MCF 10A (cell line): ENCODE results near the gene RTP3. TPM values are rescaled to one million over a fixed set of nuclear protein-coding genes. Genes with fewer than 3 reads are reported as not detected.

Source experiments
- Bru-seq: library from RNA; stranded (reverse); fragments of 400-500 nt; gene quantifications from one replicate; lab custom pipeline; 2021; lab: Mats Ljungman, UMichigan
- BruChase-seq, 2 experiments: library from RNA; stranded (reverse); fragments of 400-500 nt; gene quantifications; one replicate each; lab custom pipeline; 2021; lab: Mats Ljungman, UMichigan
- BruUV-seq: library from RNA; stranded (reverse); fragments of 400-500 nt; replicated peaks from 2 replicates; lab custom pipeline; 2021; lab: Mats Ljungman, UMichigan
- CTCF ChIA-PET: fragments of 300-600 bp; sonication (Branson Sonifier 250); formaldehyde crosslinking; extraction: SDS; loops from one replicate; lab custom pipeline; 2021; ENCODE audit warnings: antibody characterized with exemption, inconsistent platforms; lab: Yijun Ruan, JAX
- POLR2A ChIA-PET: fragments of 300-600, 350-650 bp; sonication (Branson Sonifier 250); formaldehyde crosslinking; extraction: SDS; loops from one replicate; lab custom pipeline; 2020; ENCODE audit warnings: antibody characterized with exemption, inconsistent platforms; lab: Yijun Ruan, JAX
- DNase-seq: peaks from one replicate; pipeline ENCODE4 v3.0.0-alpha.2; 2018; ENCODE audit not compliant: unreplicated experiment
- H3K27ac Mint-ChIP-seq: one replicate; pipeline ENCODE4 v1.8.0; 2022; ENCODE audit warnings: mild to moderate bottlenecking, low read depth, mixed read lengths; ENCODE audit not compliant: unreplicated experiment
- H3K27me3 Mint-ChIP-seq: one replicate; pipeline ENCODE4 v1.8.0; 2022; ENCODE audit warnings: mixed read lengths; ENCODE audit not compliant: insufficient read depth, unreplicated experiment
- H3K36me3 Mint-ChIP-seq: one replicate; pipeline ENCODE4 v1.8.0; 2022; ENCODE audit warnings: mild to moderate bottlenecking, moderate library complexity, mixed read lengths; ENCODE audit not compliant: insufficient read depth, unreplicated experiment
- H3K4me1 Mint-ChIP-seq: one replicate; pipeline ENCODE4 v1.8.0; 2022; ENCODE audit warnings: mixed read lengths; ENCODE audit not compliant: insufficient read depth, unreplicated experiment
- H3K4me3 Mint-ChIP-seq: one replicate; pipeline ENCODE4 v1.8.0; 2022; ENCODE audit warnings: mild to moderate bottlenecking, moderate library complexity, mixed read lengths; ENCODE audit not compliant: unreplicated experiment
- H3K9me3 Mint-ChIP-seq: one replicate; pipeline ENCODE4 v1.8.0; 2022; ENCODE audit warnings: mixed read lengths; ENCODE audit not compliant: unreplicated experiment
- CTCF ChIP-seq: fragments of 200-600 bp; IDR thresholded peaks from one replicate; pipeline ENCODE4 v1.8.0; 2022; ENCODE audit warnings: antibody characterized with exemption, mild to moderate bottlenecking; ENCODE audit not compliant: unreplicated experiment
- intact Hi-C: fragments of 100-400 bp; cut with micrococcal nuclease; formaldehyde crosslinking; loops from 2 replicates; pipeline ENCODE4 v1.14.1; 2022
- long read RNA-seq: library from polyadenylated mRNA; stranded (forward); transcript quantifications from one replicate; pipeline ENCODE4 v2.0.0, GENCODE V29; 2022
- total RNA-seq: library from RNA; stranded (reverse); gene quantifications from 2 replicates; pipeline ENCODE4 v1.2.3, GENCODE V29; 2022

Gene RTP3
- total RNA-seq (not detected in 2 replicates), Bru-seq, nascent RNA (not detected), BruChase-seq, experiment 1, labeled RNA remaining after a 6-hour chase (not detected), BruChase-seq, experiment 2, labeled RNA remaining after a 2-hour chase (not detected)
- long read RNA-seq, result 0 reads

GRCh38 chr3:46497556-46498265 lies at the start of gene RTP3:
Gene RTP3, plus strand, starts transcription at chr3:46497976. Its CDS starts 87 bp downstream, at chr3:46498063.
- Mint-ChIP-seq H3K27ac (no peak within 1 kb of the TSS), H3K36me3 (no peaks in the 10 kb centered on the region), H3K4me3 (no peak within 1 kb of the TSS), H3K9me3 (no peaks in the 10 kb centered on the region), H3K4me1 (peaks cover 15% of the 10 kb centered on the region), H3K27me3 (no peaks in the 10 kb centered on the region)
- TF ChIP-seq CTCF, result no peak
- no peak for DNase-seq
- intact Hi-C loops, result no loop called here
- BruUV-seq, result no TSS peak
- ChIA-PET POLR2A (no interaction called here), CTCF (interaction anchor here (0.6 to 7.2 kb wide), 2 partner anchors 9 to 131 kb away, joined by 3 to 45 read pairs; no protein-coding TSS in a partner anchor)

- CTCF ChIA-PET, result interaction anchor here (0.6 to 1.6 kb wide), 8 partner anchors 9 to 1942 kb away, joined by 3 to 6 read pairs (median 3); no protein-coding TSS in a partner anchor
- BruUV-seq, result no TSS peak
- Mint-ChIP-seq H3K4me3 (no peak overlapping the region), H3K9me3 (no peaks in the 10 kb centered on the region), H3K27ac (no peak overlapping the region), H3K4me1 (no peaks in the 10 kb centered on the region), H3K27me3 (peaks cover 45% of the 10 kb centered on the region), H3K36me3 (no peaks in the 10 kb centered on the region)
- intact Hi-C loops, result loop anchor here (10.0 kb wide), 1 partner anchor 364 kb away; no protein-coding TSS in a partner anchor
- POLR2A ChIA-PET, result no interaction called here
- no peak for TF ChIP-seq CTCF
- DNase-seq, result no peak
These were observed 49.1 kb upstream of the RTP3 start for GRCh38 chr3:46448721-46449120.

- Mint-ChIP-seq H3K4me1 (no peaks in the 10 kb centered on the region), H3K4me3 (no peak overlapping the region), H3K27ac (no peak overlapping the region), H3K9me3 (no peaks in the 10 kb centered on the region), H3K27me3 (peaks cover 58% of the 10 kb centered on the region), H3K36me3 (no peaks in the 10 kb centered on the region)
- CTCF ChIA-PET, result interaction anchor here (0.7 to 1.6 kb wide), 12 partner anchors 12 to 380 kb away, joined by 3 to 6 read pairs (median 3); no protein-coding TSS in a partner anchor
- POLR2A ChIA-PET, result interaction anchor here (0.7 to 0.9 kb wide), 2 partner anchors 20 to 66 kb away, joined by 3 to 4 read pairs; no protein-coding TSS in a partner anchor
- no TSS peak for BruUV-seq
- intact Hi-C loops, result loop anchor here (10.0 kb wide), 1 partner anchor 365 kb away; no protein-coding TSS in a partner anchor
- peak; percentile 71 for TF ChIP-seq CTCF
- peak; percentile 37 for DNase-seq
These were observed 47.8 kb upstream of the RTP3 start for GRCh38 chr3:46449755-46450552.
